Embryonic facial prominence (tissue), 1 donor: ENCODE results near the gene CCN2.
"Not testable (repeated sequence)": the region's sequence is repeated elsewhere in the genome, so short reads cannot be mapped to it uniquely, and the experiment has no call there.

Source experiments
- DNase-seq: peaks from one replicate; pipeline ENCODE4 v3.0.0-alpha.2; 2016; ENCODE audit errors: extremely low spot score

CCN2 gene

GRCh38 chr6:131946404-131946991, 4.7 kb downstream of the CCN2 start:
- no peak for DNase-seq

GRCh38 chr6:131945971-131946370, 5.2 kb downstream of the CCN2 start:
- no peak for DNase-seq

- DNase-seq, result no peak
These were observed 13.2 kb downstream of the CCN2 start for GRCh38 chr6:131937703-131938631.

GRCh38 chr6:131937226-131937625, 13.9 kb downstream of the CCN2 start:
- no peak for DNase-seq

- no peak for DNase-seq
These were observed 15.0 kb downstream of the CCN2 start for GRCh38 chr6:131936156-131936555.

- DNase-seq, result no peak
These were observed 20.0 kb downstream of the CCN2 start for GRCh38 chr6:131931063-131931750.

GRCh38 chr6:131929976-131930375, 21.2 kb downstream of the CCN2 start:
- no peak for DNase-seq

GRCh38 chr6:131929264-131929663, 21.9 kb downstream of the CCN2 start:
- no peak for DNase-seq

GRCh38 chr6:131924881-131925474, 26.2 kb downstream of the CCN2 start:
- no peak for DNase-seq

- DNase-seq, result no peak
These were observed 27.8 kb downstream of the CCN2 start for GRCh38 chr6:131923356-131923755.

GRCh38 chr6:131920656-131921055, 30.5 kb downstream of the CCN2 start:
- DNase-seq, result no peak

- DNase-seq, result no peak
These were observed 32.4 kb downstream of the CCN2 start for GRCh38 chr6:131918650-131919355.

- no peak for DNase-seq
These were observed 33.2 kb downstream of the CCN2 start for GRCh38 chr6:131917763-131918649.

- no peak for DNase-seq
These were observed 33.9 kb downstream of the CCN2 start for GRCh38 chr6:131917318-131917717.

- no peak for DNase-seq
These were observed 34.3 kb downstream of the CCN2 start for GRCh38 chr6:131916847-131917246.

GRCh38 chr6:131916091-131916796, 34.9 kb downstream of the CCN2 start:
- DNase-seq, result not testable (repeated sequence)

GRCh38 chr6:131914967-131915751, 36.0 kb downstream of the CCN2 start:
- peak; percentile 50 for DNase-seq

- no peak for DNase-seq
These were observed 36.9 kb downstream of the CCN2 start for GRCh38 chr6:131914234-131914633.

GRCh38 chr6:131911951-131912350, 39.2 kb downstream of the CCN2 start:
- DNase-seq, result no peak
